Medulla oblongata (tissue), 1 donor: ENCODE results near the gene HP.
"Not testable (repeated sequence)": the region's sequence is repeated elsewhere in the genome, so short reads cannot be mapped to it uniquely, and the experiment has no call there.

Experiments
- DNase-seq: peaks from one replicate; pipeline ENCODE4 v3.0.0-alpha.2; 2015; ENCODE audit errors: extremely low spot score

Gene HP

GRCh38 chr16:72043058-72043457 is 11.2 kb upstream of the HP start:
- no peak for DNase-seq

GRCh38 chr16:72043539-72043938 is 10.8 kb upstream of the HP start:
- no peak for DNase-seq

GRCh38 chr16:72044296-72044695 is 10.0 kb upstream of the HP start:
- DNase-seq: no peak

- no peak for DNase-seq
Observed at GRCh38 chr16:72044825-72045359, 9.4 kb upstream of the HP start.

GRCh38 chr16:72049110-72049509 is 5.2 kb upstream of the HP start:
- DNase-seq: no peak

- no peak for DNase-seq
Observed at GRCh38 chr16:72050769-72051464, 3.4 kb upstream of the HP start.

- peak; percentile 27 for DNase-seq
Observed at GRCh38 chr16:72051818-72052217, 2.5 kb upstream of the HP start.

GRCh38 chr16:72055911-72056310 is 1.6 kb downstream of the HP start:
- no peak for DNase-seq

- not testable (repeated sequence) for DNase-seq
Observed at GRCh38 chr16:72057313-72057712, 3.0 kb downstream of the HP start.

GRCh38 chr16:72059060-72059459 is 4.8 kb downstream of the HP start:
- DNase-seq: not testable (repeated sequence)

GRCh38 chr16:72060405-72060804 is 6.1 kb downstream of the HP start:
- no peak for DNase-seq

GRCh38 chr16:72061564-72061963 is 7.3 kb downstream of the HP start:
- DNase-seq: no peak

- DNase-seq: no peak
Observed at GRCh38 chr16:72064361-72064894, 10.1 kb downstream of the HP start.

GRCh38 chr16:72066747-72067146 is 12.4 kb downstream of the HP start:
- peak; percentile 81 for DNase-seq

- DNase-seq: no peak
Observed at GRCh38 chr16:72068930-72069329, 14.6 kb downstream of the HP start.

GRCh38 chr16:72072514-72073342 is 18.4 kb downstream of the HP start:
- DNase-seq: peak; percentile 51

- peak; percentile 84 for DNase-seq
Observed at GRCh38 chr16:72073560-72074230, 19.4 kb downstream of the HP start.

GRCh38 chr16:72075067-72075466 is 20.8 kb downstream of the HP start:
- DNase-seq: not testable (repeated sequence)

GRCh38 chr16:72076991-72077706 is 22.8 kb downstream of the HP start:
- DNase-seq: not testable (repeated sequence)

GRCh38 chr16:72083778-72084404 is 29.6 kb downstream of the HP start:
- DNase-seq: no peak

GRCh38 chr16:72084445-72084844 is 30.1 kb downstream of the HP start:
- DNase-seq: no peak
